ENCODE results near the gene FPR3. TPM values are rescaled to one million over a fixed set of nuclear protein-coding genes. Genes with fewer than 3 reads are reported as not detected.

The FPR3 gene
- total and polyA plus RNA-seq, 9 of the 15 experiments (the other 6 are each of a cell fraction or from before 2014, with no cell fraction given): 0.08 to 0.51 (median 0.22) TPM; not detected in 1

DNA sequence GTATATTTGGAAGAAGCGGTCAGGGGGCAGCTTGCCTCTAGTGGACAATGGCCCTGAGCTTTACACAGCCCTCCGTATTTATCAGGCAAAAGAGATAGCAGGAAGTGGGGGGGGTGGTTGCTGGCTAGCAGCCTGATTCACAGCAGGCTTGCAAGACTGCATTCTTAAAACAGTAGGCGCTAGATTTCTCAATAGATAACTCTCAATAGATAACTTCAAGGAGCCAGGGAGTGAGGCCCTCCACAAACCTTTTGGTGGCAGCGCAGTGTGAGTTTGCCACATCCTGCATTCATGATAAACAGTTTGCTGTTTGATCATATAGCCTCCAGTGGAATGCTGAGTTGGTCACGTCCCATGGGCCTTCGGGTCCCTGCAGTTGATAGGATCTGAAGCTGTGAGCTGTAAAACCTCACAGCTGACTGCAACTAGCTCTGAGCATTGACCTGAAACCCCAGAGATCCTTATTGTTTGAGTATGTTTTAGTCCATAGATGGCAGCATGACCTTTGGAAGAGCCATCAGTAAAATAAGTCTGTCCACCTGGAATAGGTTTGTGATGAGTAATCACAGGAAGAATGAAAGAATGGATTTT lies 12.2 kb downstream of the FPR3 start (continued):
- TF ChIP-seq, protein P1, sequence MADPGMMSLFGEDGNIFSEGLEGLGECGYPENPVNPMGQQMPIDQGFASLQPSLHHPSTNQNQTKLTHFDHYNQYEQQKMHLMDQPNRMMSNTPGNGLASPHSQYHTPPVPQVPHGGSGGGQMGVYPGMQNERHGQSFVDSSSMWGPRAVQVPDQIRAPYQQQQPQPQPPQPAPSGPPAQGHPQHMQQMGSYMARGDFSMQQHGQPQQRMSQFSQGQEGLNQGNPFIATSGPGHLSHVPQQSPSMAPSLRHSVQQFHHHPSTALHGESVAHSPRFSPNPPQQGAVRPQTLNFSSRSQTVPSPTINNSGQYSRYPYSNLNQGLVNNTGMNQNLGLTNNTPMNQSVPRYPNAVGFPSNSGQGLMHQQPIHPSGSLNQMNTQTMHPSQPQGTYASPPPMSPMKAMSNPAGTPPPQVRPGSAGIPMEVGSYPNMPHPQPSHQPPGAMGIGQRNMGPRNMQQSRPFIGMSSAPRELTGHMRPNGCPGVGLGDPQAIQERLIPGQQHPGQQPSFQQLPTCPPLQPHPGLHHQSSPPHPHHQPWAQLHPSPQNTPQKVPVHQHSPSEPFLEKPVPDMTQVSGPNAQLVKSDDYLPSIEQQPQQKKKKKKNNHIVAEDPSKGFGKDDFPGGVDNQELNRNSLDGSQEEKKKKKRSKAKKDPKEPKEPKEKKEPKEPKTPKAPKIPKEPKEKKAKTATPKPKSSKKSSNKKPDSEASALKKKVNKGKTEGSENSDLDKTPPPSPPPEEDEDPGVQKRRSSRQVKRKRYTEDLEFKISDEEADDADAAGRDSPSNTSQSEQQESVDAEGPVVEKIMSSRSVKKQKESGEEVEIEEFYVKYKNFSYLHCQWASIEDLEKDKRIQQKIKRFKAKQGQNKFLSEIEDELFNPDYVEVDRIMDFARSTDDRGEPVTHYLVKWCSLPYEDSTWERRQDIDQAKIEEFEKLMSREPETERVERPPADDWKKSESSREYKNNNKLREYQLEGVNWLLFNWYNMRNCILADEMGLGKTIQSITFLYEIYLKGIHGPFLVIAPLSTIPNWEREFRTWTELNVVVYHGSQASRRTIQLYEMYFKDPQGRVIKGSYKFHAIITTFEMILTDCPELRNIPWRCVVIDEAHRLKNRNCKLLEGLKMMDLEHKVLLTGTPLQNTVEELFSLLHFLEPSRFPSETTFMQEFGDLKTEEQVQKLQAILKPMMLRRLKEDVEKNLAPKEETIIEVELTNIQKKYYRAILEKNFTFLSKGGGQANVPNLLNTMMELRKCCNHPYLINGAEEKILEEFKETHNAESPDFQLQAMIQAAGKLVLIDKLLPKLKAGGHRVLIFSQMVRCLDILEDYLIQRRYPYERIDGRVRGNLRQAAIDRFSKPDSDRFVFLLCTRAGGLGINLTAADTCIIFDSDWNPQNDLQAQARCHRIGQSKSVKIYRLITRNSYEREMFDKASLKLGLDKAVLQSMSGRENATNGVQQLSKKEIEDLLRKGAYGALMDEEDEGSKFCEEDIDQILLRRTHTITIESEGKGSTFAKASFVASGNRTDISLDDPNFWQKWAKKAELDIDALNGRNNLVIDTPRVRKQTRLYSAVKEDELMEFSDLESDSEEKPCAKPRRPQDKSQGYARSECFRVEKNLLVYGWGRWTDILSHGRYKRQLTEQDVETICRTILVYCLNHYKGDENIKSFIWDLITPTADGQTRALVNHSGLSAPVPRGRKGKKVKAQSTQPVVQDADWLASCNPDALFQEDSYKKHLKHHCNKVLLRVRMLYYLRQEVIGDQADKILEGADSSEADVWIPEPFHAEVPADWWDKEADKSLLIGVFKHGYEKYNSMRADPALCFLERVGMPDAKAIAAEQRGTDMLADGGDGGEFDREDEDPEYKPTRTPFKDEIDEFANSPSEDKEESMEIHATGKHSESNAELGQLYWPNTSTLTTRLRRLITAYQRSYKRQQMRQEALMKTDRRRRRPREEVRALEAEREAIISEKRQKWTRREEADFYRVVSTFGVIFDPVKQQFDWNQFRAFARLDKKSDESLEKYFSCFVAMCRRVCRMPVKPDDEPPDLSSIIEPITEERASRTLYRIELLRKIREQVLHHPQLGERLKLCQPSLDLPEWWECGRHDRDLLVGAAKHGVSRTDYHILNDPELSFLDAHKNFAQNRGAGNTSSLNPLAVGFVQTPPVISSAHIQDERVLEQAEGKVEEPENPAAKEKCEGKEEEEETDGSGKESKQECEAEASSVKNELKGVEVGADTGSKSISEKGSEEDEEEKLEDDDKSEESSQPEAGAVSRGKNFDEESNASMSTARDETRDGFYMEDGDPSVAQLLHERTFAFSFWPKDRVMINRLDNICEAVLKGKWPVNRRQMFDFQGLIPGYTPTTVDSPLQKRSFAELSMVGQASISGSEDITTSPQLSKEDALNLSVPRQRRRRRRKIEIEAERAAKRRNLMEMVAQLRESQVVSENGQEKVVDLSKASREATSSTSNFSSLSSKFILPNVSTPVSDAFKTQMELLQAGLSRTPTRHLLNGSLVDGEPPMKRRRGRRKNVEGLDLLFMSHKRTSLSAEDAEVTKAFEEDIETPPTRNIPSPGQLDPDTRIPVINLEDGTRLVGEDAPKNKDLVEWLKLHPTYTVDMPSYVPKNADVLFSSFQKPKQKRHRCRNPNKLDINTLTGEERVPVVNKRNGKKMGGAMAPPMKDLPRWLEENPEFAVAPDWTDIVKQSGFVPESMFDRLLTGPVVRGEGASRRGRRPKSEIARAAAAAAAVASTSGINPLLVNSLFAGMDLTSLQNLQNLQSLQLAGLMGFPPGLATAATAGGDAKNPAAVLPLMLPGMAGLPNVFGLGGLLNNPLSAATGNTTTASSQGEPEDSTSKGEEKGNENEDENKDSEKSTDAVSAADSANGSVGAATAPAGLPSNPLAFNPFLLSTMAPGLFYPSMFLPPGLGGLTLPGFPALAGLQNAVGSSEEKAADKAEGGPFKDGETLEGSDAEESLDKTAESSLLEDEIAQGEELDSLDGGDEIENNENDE (IDR thresholded peaks at IDR 0.05; ENCODE audit: low read depth, low read length): no peak
- TF ChIP-seq MECOM (CRISPR knock-in tag; IDR thresholded peaks at IDR 0.05) (peak; percentile 80), HNRNPLL (IDR thresholded peaks at IDR 0.05; ENCODE audit: low read depth, low read length, poor library complexity, severe bottlenecking) (no peak), ZKSCAN8 (CRISPR knock-in tag; IDR thresholded peaks at IDR 0.05) (no peak), RBFOX2 (IDR thresholded peaks at IDR 0.05; ENCODE audit: low read depth, low read length) (no peak), ZNF695 (CRISPR knock-in tag; IDR thresholded peaks at IDR 0.05) (no peak), ZNF778 (CRISPR knock-in tag; IDR thresholded peaks at IDR 0.05) (no peak), FOS (IDR thresholded peaks at IDR 0.05; ENCODE audit: extremely low read depth, insufficient read length) (no peak), ZNF707 (CRISPR knock-in tag; conservative IDR thresholded peaks at IDR 0.05) (no peak), ZNF239 (CRISPR knock-in tag; IDR thresholded peaks at IDR 0.05) (no peak), ELF4 (CRISPR knock-in tag; IDR thresholded peaks at IDR 0.05) (no peak), SP2 (IDR thresholded peaks at IDR 0.05; ENCODE audit: extremely low read depth, low read depth, low read length, poor library complexity, severe bottlenecking) (no peak), ZNF780A (CRISPR knock-in tag; IDR thresholded peaks at IDR 0.05) (no peak)
- TF ChIP-seq, protein P2, sequence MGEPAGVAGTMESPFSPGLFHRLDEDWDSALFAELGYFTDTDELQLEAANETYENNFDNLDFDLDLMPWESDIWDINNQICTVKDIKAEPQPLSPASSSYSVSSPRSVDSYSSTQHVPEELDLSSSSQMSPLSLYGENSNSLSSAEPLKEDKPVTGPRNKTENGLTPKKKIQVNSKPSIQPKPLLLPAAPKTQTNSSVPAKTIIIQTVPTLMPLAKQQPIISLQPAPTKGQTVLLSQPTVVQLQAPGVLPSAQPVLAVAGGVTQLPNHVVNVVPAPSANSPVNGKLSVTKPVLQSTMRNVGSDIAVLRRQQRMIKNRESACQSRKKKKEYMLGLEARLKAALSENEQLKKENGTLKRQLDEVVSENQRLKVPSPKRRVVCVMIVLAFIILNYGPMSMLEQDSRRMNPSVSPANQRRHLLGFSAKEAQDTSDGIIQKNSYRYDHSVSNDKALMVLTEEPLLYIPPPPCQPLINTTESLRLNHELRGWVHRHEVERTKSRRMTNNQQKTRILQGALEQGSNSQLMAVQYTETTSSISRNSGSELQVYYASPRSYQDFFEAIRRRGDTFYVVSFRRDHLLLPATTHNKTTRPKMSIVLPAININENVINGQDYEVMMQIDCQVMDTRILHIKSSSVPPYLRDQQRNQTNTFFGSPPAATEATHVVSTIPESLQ (CRISPR knock-in tag; IDR thresholded peaks at IDR 0.05): no peak
